GM12878 (cell line): ENCODE results near the gene DCDC1. TPM values are rescaled to one million over a fixed set of nuclear protein-coding genes. Genes with fewer than 3 reads are reported as not detected.

Experiments used
- ATAC-seq: fragments of 200-7000 bp; cut with Tn5 transposase; 3 replicates; pipeline ENCODE4 v1.9.1; 2020; ENCODE audit warnings: mild to moderate bottlenecking, moderate library complexity
- BruUV-seq: library from RNA; stranded (reverse); fragments of 400-500 nt; replicated peaks from 2 replicates; lab custom pipeline; 2021; lab: Mats Ljungman, UMichigan
- CTCF ChIA-PET: fragments of 300-600 bp; sonication (Branson Sonifier 250); formaldehyde crosslinking; extraction: SDS; loops from one replicate; lab custom pipeline; 2021; ENCODE audit warnings: inconsistent platforms; lab: Yijun Ruan, JAX
- POLR2A ChIA-PET: fragments of 350-600 bp; formaldehyde crosslinking; extraction: SDS; loops from one replicate; lab custom pipeline; 2021; ENCODE audit warnings: inconsistent platforms; lab: Charles Lee
- RAD21 ChIA-PET: fragments of 300-600 bp; sonication (Branson Sonifier 250); formaldehyde crosslinking; loops from one replicate; lab custom pipeline; 2023; ENCODE audit warnings: antibody characterized with exemption; ENCODE audit not compliant: unreplicated experiment; lab: Charles Lee
- SMC1A ChIA-PET: fragments of 300-600 bp; sonication (Branson Sonifier 250); formaldehyde crosslinking; loops from one replicate; lab custom pipeline; 2023; ENCODE audit not compliant: unreplicated experiment, uncharacterized antibody; lab: Charles Lee
- DNase-seq: peaks from one replicate; pipeline ENCODE4 v3.0.0-alpha.2; 2011; ENCODE audit warnings: low read depth, low spot score
- FAIRE-seq: peaks from 3 replicates; lab custom pipeline; 2011; peaks lifted over from hg19 to GRCh38; lab: Jason Lieb, UNC
- H2AFZ ChIP-seq: 2 replicates; pipeline ENCODE4 v1.6.0; 2011; ENCODE audit warnings: low read depth, low read length, control low read depth; ENCODE audit not compliant: control insufficient read depth
- H3K27ac ChIP-seq: 2 replicates; pipeline ENCODE4 v1.5.1; 2011; ENCODE audit warnings: control low read depth; ENCODE audit not compliant: control insufficient read depth, insufficient read depth
- H3K27me3 ChIP-seq, 2 experiments: replicated peaks in 1 of 2; 2 replicates each; pipeline versions ENCODE4 v1.6.0 to v1.6.1; 2011; ENCODE audit warnings: low read length in 1 of 2; ENCODE audit not compliant: control insufficient read depth in 2 of 2, insufficient read depth in 2 of 2
- H3K36me3 ChIP-seq, 2 experiments: 2 replicates each; pipeline ENCODE4 v1.5.1; 2011; ENCODE audit warnings: low read length in 1 of 2; ENCODE audit not compliant: control insufficient read depth in 2 of 2, insufficient read depth in 2 of 2
- H3K4me1 ChIP-seq: 2 replicates; pipeline ENCODE4 v1.6.1; 2011; ENCODE audit warnings: mild to moderate bottlenecking, low read length, moderate library complexity, mixed read lengths; ENCODE audit not compliant: control insufficient read depth, insufficient read depth
- H3K4me2 ChIP-seq: 2 replicates; pipeline ENCODE4 v1.6.0; 2011; ENCODE audit warnings: control low read depth; ENCODE audit not compliant: control insufficient read depth, insufficient read depth
- H3K4me3 ChIP-seq: fragments of 200-600 bp; sonication (generic); 2 replicates; pipeline ENCODE4 v1.5.1; 2016
- H3K79me2 ChIP-seq: 2 replicates; pipeline ENCODE4 v1.6.0; 2011; ENCODE audit warnings: low read length; ENCODE audit not compliant: control insufficient read depth, insufficient read depth
- H3K9ac ChIP-seq: 2 replicates; pipeline ENCODE4 v1.8.0; 2011; ENCODE audit warnings: low read length, control low read depth, mixed read lengths; ENCODE audit not compliant: control insufficient read depth, insufficient read depth
- H3K9me3 ChIP-seq: replicated peaks from 3 replicates; pipeline ENCODE4 v1.5.1; 2011; ENCODE audit warnings: mild to moderate bottlenecking, low read length; ENCODE audit not compliant: control insufficient read depth, insufficient read depth
- H4K20me1 ChIP-seq: 2 replicates; pipeline ENCODE4 v1.6.0; 2011; ENCODE audit not compliant: control insufficient read depth, insufficient read depth
- ATF3 ChIP-seq: IDR thresholded peaks from 2 replicates; pipeline ENCODE4 v1.6.1; 2011; ENCODE audit warnings: low read depth, mild to moderate bottlenecking, low read length, moderate library complexity, borderline replicate concordance; ENCODE audit errors: extremely low read depth
- BMI1 ChIP-seq: fragments of 450-650 bp; IDR thresholded peaks from 2 replicates; pipeline ENCODE4 v1.6.1; 2016; ENCODE audit warnings: mild to moderate bottlenecking, moderate library complexity, borderline replicate concordance
- BRCA1 ChIP-seq: IDR thresholded peaks from 2 replicates; pipeline ENCODE4 v1.6.1; 2011; ENCODE audit warnings: low read depth, low read length, improper control_type of control experiment
- CREB1 ChIP-seq: IDR thresholded peaks from 2 replicates; pipeline ENCODE4 v1.6.1; 2012; ENCODE audit warnings: low read depth, mild to moderate bottlenecking, inconsistent platforms
- EED ChIP-seq: sonication (generic); IDR thresholded peaks from 2 replicates; pipeline ENCODE4 v1.6.1; 2016; ENCODE audit warnings: antibody characterized with exemption, low read depth
- ESRRA ChIP-seq: IDR thresholded peaks from 2 replicates; pipeline ENCODE4 v1.6.1; 2012; ENCODE audit warnings: mild to moderate bottlenecking, low read length, improper control_type of control experiment
- HDAC6 ChIP-seq: fragments of 200-600 bp; sonication (generic); IDR thresholded peaks from one replicate; pipeline ENCODE4 v1.8.0; 2017; ENCODE audit warnings: antibody characterized with exemption; ENCODE audit not compliant: unreplicated experiment
- HSF1 ChIP-seq: fragments of 150-350 bp; IDR thresholded peaks from 2 replicates; pipeline ENCODE4 v1.6.1; 2014; ENCODE audit warnings: mild to moderate bottlenecking, low read depth, low read length
- LARP7 ChIP-seq: fragments of 450-650 bp; IDR thresholded peaks from 2 replicates; pipeline ENCODE4 v1.6.1; 2017; ENCODE audit warnings: mild to moderate bottlenecking
- NR2C2 ChIP-seq: IDR thresholded peaks from 2 replicates; pipeline ENCODE4 v1.6.1; 2011; ENCODE audit warnings: borderline replicate concordance, low read depth; ENCODE audit not compliant: control insufficient read depth, insufficient read length
- PML ChIP-seq: IDR thresholded peaks from 2 replicates; pipeline ENCODE4 v1.6.1; 2012; ENCODE audit warnings: low read length, inconsistent platforms
- POLR2AphosphoS2 ChIP-seq: IDR thresholded peaks from 2 replicates; pipeline ENCODE4 v1.6.1; 2011; ENCODE audit warnings: low read depth, mild to moderate bottlenecking, low read length, improper control_type of control experiment, moderate library complexity
- RELB ChIP-seq: fragments of 450-650 bp; IDR thresholded peaks from 2 replicates; pipeline ENCODE4 v1.6.1; 2017; ENCODE audit warnings: low read depth, mild to moderate bottlenecking, moderate library complexity
- SIN3A ChIP-seq: IDR thresholded peaks from 2 replicates; pipeline ENCODE4 v1.6.1; 2012; ENCODE audit warnings: low read depth, low read length, improper control_type of control experiment
- ZSCAN29 ChIP-seq: fragments of 450-650 bp; IDR thresholded peaks from 2 replicates; pipeline ENCODE4 v1.6.1; 2017; ENCODE audit warnings: mild to moderate bottlenecking, moderate library complexity
- WGBS: methylation state at CpG from one replicate; pipeline ENCODE4 v1.1.6; 2016; ENCODE audit warnings: low lambda C conversion rate; ENCODE audit not compliant: insufficient replicate concordance, insufficient coverage; ENCODE audit errors: missing lambda C conversion rate; 5-methylcytosine and 5-hydroxymethylcytosine counted together
- in situ Hi-C: fragments of 300-500 bp; cut with MboI; formaldehyde crosslinking; loops from 9 replicates; pipeline ENCODE4 v1.14.3; 2018; ENCODE audit warnings: mixed read lengths
- intact Hi-C: fragments of 100-400 bp; cut with micrococcal nuclease; formaldehyde crosslinking; loops from one replicate; pipeline ENCODE4 v1.14.2; 2022; ENCODE audit not compliant: unreplicated experiment
- polyA plus RNA-seq, 11 experiments: library from polyadenylated mRNA; depleted of rRNA in 4 of 11; unstranded in 6 of 11; stranded (reverse) in 5 of 11; fragments of >200 nt; fragmentation: Nextera tagmentation in 4 of 11; fragmentation: Illumina TruSeq in 1 of 11; extraction: Ambion mirVana in 4 of 11; extraction: Trizol in 1 of 11; gene quantifications; 1 replicate in 1 of 11; 2 replicates in 10 of 11; pipeline versions ENCODE4 v1.2.1 to v1.2.3, GENCODE V29; 2011 to 2016; ENCODE audit warnings: inconsistent platforms in 2 of 11, missing spikeins in 2 of 11, low read depth in 1 of 11
- total RNA-seq, 4 experiments: library from RNA; depleted of rRNA in 3 of 4; stranded (reverse); fragments of >200 nt in 3 of 4; fragmentation: Illumina TruSeq in 1 of 4; extraction: Trizol in 1 of 4; gene quantifications; 2 replicates each; pipeline versions ENCODE4 v1.2.1 to v1.2.3, GENCODE V29; 2013 to 2021

The DCDC1 gene
- total and polyA plus RNA-seq, 10 of the 15 experiments (the other 5 are each of a cell fraction or from before 2014, with no cell fraction given) = not detected

- in situ Hi-C loops (no loop called here), intact Hi-C loops (no loop called here)
- no TSS peak for BruUV-seq
- Histone ChIP-seq H4K20me1 (no peaks in the 10 kb centered on the region), H3K9ac (no peak overlapping the region), H3K4me3 (no peak overlapping the region), H3K79me2 (no peaks in the 10 kb centered on the region), H3K27ac (no peak overlapping the region), H2AFZ (no peak overlapping the region), H3K4me2 (no peak overlapping the region), H3K27me3 (no peaks in the 10 kb centered on the region), H3K9me3 (no peaks in the 10 kb centered on the region), H3K36me3 (no peaks in the 10 kb centered on the region), H3K4me1 (no peaks in the 10 kb centered on the region)
- DNase-seq (no peak), FAIRE-seq (no peak), ATAC-seq (no peak)
- ChIA-PET CTCF (no interaction called here), SMC1A (interaction anchor here (1.2 kb wide), 1 partner anchor 20 kb away, joined by 5 read pairs; no protein-coding TSS in a partner anchor), POLR2A (no interaction called here), RAD21 (no interaction called here)
- 82% methylated on average over 3 of the region's 3 CpGs for WGBS
- no peak for TF ChIP-seq CREB1
- TF ChIP-seq POLR2AphosphoS2 = no peak
- no peak for TF ChIP-seq ESRRA
- TF ChIP-seq RELB = no peak
Measured at GRCh38 chr11:31327417-31327816, 42.1 kb downstream of the DCDC1 start.

- no peaks in the 10 kb centered on the region for H3K9me3 ChIP-seq
- no peak overlapping the region for H3K4me3 ChIP-seq
- H2AFZ ChIP-seq = peak overlapping the region; percentile 42
- ChIA-PET RAD21 (no interaction called here), CTCF (no interaction called here), SMC1A (interaction anchor here (1.2 kb wide), 1 partner anchor 20 kb away, joined by 5 read pairs; no protein-coding TSS in a partner anchor), POLR2A (no interaction called here)
- BruUV-seq = no TSS peak
- DNase-seq = no peak
- H3K4me2 ChIP-seq = no peak overlapping the region
- no peaks in the 10 kb centered on the region for H3K4me1 ChIP-seq
- no peaks in the 10 kb centered on the region for H4K20me1 ChIP-seq
- no peaks in the 10 kb centered on the region for H3K36me3 ChIP-seq
- peak; percentile 61 for ATAC-seq
- WGBS = 0% methylated on average over 2 of the region's 2 CpGs
- in situ Hi-C loops (no loop called here), intact Hi-C loops (no loop called here)
- no peaks in the 10 kb centered on the region for H3K79me2 ChIP-seq
- no peak for FAIRE-seq
- no peak overlapping the region for H3K9ac ChIP-seq
- H3K27ac ChIP-seq = no peak overlapping the region
- no peaks in the 10 kb centered on the region for H3K27me3 ChIP-seq
- TF ChIP-seq BRCA1 (no peak), HSF1 (no peak), ATF3 (no peak), BMI1 (no peak), ZSCAN29 (no peak), HDAC6 (no peak), LARP7 (no peak), SIN3A (no peak), EED (no peak), NR2C2 (no peak), PML (no peak)
Measured at GRCh38 chr11:31326470-31327148, 42.9 kb downstream of the DCDC1 start.
